Peyer's patch (tissue), 4 donors: Measurements from ENCODE around the gene KRT83. TPM values are rescaled to one million over a fixed set of nuclear protein-coding genes. Genes with fewer than 3 reads are reported as not detected.
A peak's percentile ranks its signal among the peaks of the same experiment; 100 is the strongest.

Experiments
- DNase-seq, 3 donors: peaks; one replicate each; pipeline ENCODE4 v3.0.0-alpha.2; 2017 to 2019
- H3K27ac ChIP-seq, 4 donors: fragments of 200-600 bp; sonication (generic); one replicate each; pipeline ENCODE4 v1.5.1; 2016 to 2019
- H3K27me3 ChIP-seq, 2 donors: fragments of 200-600 bp; sonication (generic); one replicate each; pipeline ENCODE4 v1.5.1; 2019
- H3K36me3 ChIP-seq, 3 donors: fragments of 200-600 bp; sonication (generic); one replicate each; pipeline ENCODE4 v1.5.1; 2016 to 2019
- H3K4me1 ChIP-seq, 4 donors: fragments of 200-600 bp; sonication (generic); one replicate each; pipeline ENCODE4 v1.5.1; 2016 to 2019
- H3K4me3 ChIP-seq, 4 donors: fragments of 200-600 bp; sonication (generic); 1 replicate in 3 of 4; 2 replicates in 1 of 4; pipeline ENCODE4 v1.5.1; 2016 to 2019; ENCODE audit warnings: mild to moderate bottlenecking in 1 of 4
- H3K9me3 ChIP-seq, 4 donors: fragments of 200-600 bp; sonication (generic); one replicate each; pipeline ENCODE4 v1.5.1; 2016 to 2019; ENCODE audit warnings: mild to moderate bottlenecking in 1 of 4
- CTCF ChIP-seq, 6 experiments: fragments of 450-650 bp in 4 of 6; fragments of 200-600 bp in 2 of 6; sonication (generic) in 1 of 6; IDR thresholded peaks; one replicate each; pipeline ENCODE4 v1.5.1; 2017 to 2019; ENCODE audit warnings: antibody characterized with exemption in 6 of 6, mild to moderate bottlenecking in 3 of 6, moderate library complexity in 1 of 6
- POLR2A ChIP-seq, 2 donors: fragments of 450-650 bp; IDR thresholded peaks; one replicate each; pipeline ENCODE4 v1.5.1; 2017; ENCODE audit warnings: antibody characterized with exemption in 2 of 2, mild to moderate bottlenecking in 2 of 2, moderate library complexity in 2 of 2
- total RNA-seq, 4 donors: library from RNA; depleted of rRNA; stranded (reverse); fragments of >200 nt; gene quantifications; one replicate each; pipeline ENCODE4 v1.1.0, GENCODE V29; 2016

The KRT83 gene
- total RNA-seq, 4 donors from 2014 or later = not detected

GRCh38 chr12:52361553-52361952 lies 40.4 kb upstream of the KRT83 start:
- DNase-seq = no peak
- H3K27me3 ChIP-seq = no peaks in the 10 kb centered on the region
- H3K4me3 ChIP-seq = no peak overlapping the region
- no peak for TF ChIP-seq CTCF (IDR thresholded peaks at IDR 0.05)
- TF ChIP-seq POLR2A (IDR thresholded peaks at IDR 0.05) = no peak
- H3K9me3 ChIP-seq = no peaks in the 10 kb centered on the region
- peaks cover 0 to 14% (median 3%) of the 10 kb centered on the region in 4 donors for H3K4me1 ChIP-seq
- no peak overlapping the region for H3K27ac ChIP-seq
- no peaks in the 10 kb centered on the region for H3K36me3 ChIP-seq

GRCh38 chr12:52360663-52361271 lies 39.6 kb upstream of the KRT83 start:
- H3K27me3 ChIP-seq = no peaks in the 10 kb centered on the region
- no peaks in the 10 kb centered on the region for H3K9me3 ChIP-seq
- H3K36me3 ChIP-seq = no peaks in the 10 kb centered on the region
- no peak for DNase-seq
- H3K4me3 ChIP-seq = no peak overlapping the region
- peaks cover 0 to 14% (median 3%) of the 10 kb centered on the region in 4 donors for H3K4me1 ChIP-seq
- no peak for TF ChIP-seq POLR2A (IDR thresholded peaks at IDR 0.05)
- no peak for TF ChIP-seq CTCF (IDR thresholded peaks at IDR 0.05)
- no peak overlapping the region for H3K27ac ChIP-seq

DNA sequence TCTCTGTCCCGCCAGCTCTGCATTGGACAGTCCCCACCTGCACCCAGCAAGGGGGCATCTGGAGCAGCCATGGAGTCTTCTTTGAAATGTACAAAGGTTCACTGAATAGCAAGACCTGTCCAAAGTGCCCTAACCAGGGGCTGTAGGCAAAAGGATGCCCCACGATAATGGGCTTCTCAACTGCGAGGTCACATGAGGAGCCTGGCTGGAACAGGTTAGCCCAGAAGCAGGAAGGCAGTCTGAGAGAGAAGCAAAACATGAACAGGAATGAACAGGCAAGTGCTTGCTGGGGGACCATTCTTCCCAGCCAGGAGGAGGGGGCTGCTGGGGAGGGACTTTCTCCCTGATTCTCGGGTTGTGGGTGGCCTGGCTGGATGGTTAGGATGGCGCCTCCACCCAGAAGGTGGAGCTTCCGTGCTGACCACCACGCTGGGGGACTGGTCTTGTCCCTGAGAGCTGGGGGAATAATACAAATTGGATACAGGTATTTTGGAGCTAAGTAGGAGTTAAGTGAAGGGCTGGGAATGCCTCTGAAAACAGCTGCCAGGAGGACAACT lies 39.0 kb upstream of the KRT83 start:
- Histone ChIP-seq H3K4me3 (no peak overlapping the region), H3K27ac (no peak overlapping the region), H3K9me3 (no peaks in the 10 kb centered on the region), H3K4me1 (peaks cover 0 to 14% (median 3%) of the 10 kb centered on the region in 4 donors), H3K27me3 (no peaks in the 10 kb centered on the region), H3K36me3 (no peaks in the 10 kb centered on the region)
- TF ChIP-seq POLR2A (IDR thresholded peaks at IDR 0.05) = no peak
- TF ChIP-seq CTCF (IDR thresholded peaks at IDR 0.05) = no peak
- no peak for DNase-seq

- Histone ChIP-seq H3K4me1 (peaks cover 0 to 14% (median 3%) of the 10 kb centered on the region in 4 donors), H3K27me3 (no peaks in the 10 kb centered on the region), H3K36me3 (no peaks in the 10 kb centered on the region), H3K27ac (no peak overlapping the region), H3K4me3 (no peak overlapping the region), H3K9me3 (no peaks in the 10 kb centered on the region)
- no peak for TF ChIP-seq POLR2A (IDR thresholded peaks at IDR 0.05)
- no peak for TF ChIP-seq CTCF (IDR thresholded peaks at IDR 0.05)
- DNase-seq = no peak
Observed at GRCh38 chr12:52359621-52360061, 38.4 kb upstream of the KRT83 start.

GRCh38 chr12:52358575-52359350 lies 37.6 kb upstream of the KRT83 start:
- Histone ChIP-seq H3K27ac (peak overlapping the region in 1 of 4 donors; percentile 31), H3K9me3 (no peaks in the 10 kb centered on the region), H3K4me1 (peaks cover 0 to 14% (median 3%) of the 10 kb centered on the region in 4 donors), H3K36me3 (no peaks in the 10 kb centered on the region), H3K27me3 (no peaks in the 10 kb centered on the region), H3K4me3 (no peak overlapping the region)
- no peak for TF ChIP-seq POLR2A (IDR thresholded peaks at IDR 0.05)
- peak in 2 of 3 donors; percentile 56 to 71 for DNase-seq
